ENCODE data around the gene PLPP3.

PLPP3 gene

DNA sequence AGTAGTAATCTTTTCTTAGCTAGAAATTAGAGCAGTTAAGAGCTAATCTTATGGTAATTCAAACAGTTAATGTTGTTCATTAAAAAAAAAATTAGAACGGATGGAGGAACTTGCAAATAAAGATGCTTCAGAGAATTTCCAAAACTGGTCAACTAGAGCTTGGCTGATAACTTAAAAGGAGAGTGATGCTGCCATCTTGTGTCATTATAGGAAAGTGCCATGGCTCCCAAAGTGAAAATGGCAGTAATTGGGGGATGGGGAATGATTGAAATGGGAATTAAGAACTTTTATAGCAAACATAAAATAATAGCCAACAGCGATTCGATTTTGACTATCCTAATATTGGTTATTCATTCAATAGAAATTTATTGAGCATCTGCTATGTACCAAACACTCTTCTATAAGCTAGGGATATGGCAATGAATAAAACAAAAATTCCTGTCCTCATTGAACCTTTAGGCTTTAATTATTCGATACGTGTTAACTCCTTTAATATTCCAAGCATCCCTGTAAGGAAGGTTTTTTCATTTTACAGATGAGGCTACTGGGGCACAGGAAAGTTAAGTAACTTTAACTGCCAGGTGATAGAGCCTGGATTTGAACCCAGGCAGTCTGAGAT is 5.7 kb upstream of the PLPP3 start:
- Mint-ChIP-seq H3K36me3 (ENCODE audit: low read depth) (no peaks in the 10 kb centered on the region), H3K9me3 (no peaks in the 10 kb centered on the region), H3K4me1 (ENCODE audit: low read depth) (no peaks in the 10 kb centered on the region), H3K4me3 (no peak overlapping the region), H3K27ac (no peak overlapping the region), H3K27me3 (ENCODE audit: low read depth) (peaks cover 12% of the 10 kb centered on the region)

DNA sequence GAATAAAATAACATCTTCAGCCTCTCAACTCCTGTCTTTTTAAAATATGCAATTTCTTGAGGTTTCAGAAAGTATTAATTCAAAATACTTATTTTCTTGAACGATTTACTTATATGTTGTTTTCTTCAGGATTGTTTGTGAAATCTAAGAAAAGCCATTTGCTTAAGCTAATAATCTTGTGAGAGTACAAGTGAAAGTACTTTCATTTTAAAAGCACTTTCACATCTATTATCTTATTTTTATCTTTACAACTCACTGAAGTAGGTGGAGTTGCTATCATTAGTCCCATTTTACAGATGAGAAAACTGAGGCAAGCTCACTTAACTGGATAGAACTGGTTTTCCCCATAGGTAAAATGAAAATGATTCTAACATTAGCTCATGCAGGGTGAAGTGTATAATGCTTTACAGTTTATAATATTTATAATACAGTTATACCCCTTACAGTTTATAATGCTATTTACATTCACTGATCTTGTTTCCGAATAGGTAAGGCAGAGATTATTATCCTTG is 4.7 kb upstream of the PLPP3 start:
- H3K4me1 Mint-ChIP-seq (ENCODE audit: low read depth), result no peaks in the 10 kb centered on the region
- no peak overlapping the region for H3K27ac Mint-ChIP-seq
- H3K9me3 Mint-ChIP-seq, result no peaks in the 10 kb centered on the region
- H3K36me3 Mint-ChIP-seq (ENCODE audit: low read depth), result no peaks in the 10 kb centered on the region
- H3K4me3 Mint-ChIP-seq, result no peak overlapping the region
- peaks cover 22% of the 10 kb centered on the region for H3K27me3 Mint-ChIP-seq (ENCODE audit: low read depth)

GRCh38 chr1:56580771-56581170 is 1.4 kb upstream of the PLPP3 start:
- Mint-ChIP-seq H3K27me3 (ENCODE audit: low read depth) (peaks cover 45% of the 10 kb centered on the region), H3K36me3 (ENCODE audit: low read depth) (no peaks in the 10 kb centered on the region), H3K27ac (no peak overlapping the region), H3K4me3 (no peak overlapping the region), H3K9me3 (no peaks in the 10 kb centered on the region), H3K4me1 (ENCODE audit: low read depth) (no peaks in the 10 kb centered on the region)

DNA sequence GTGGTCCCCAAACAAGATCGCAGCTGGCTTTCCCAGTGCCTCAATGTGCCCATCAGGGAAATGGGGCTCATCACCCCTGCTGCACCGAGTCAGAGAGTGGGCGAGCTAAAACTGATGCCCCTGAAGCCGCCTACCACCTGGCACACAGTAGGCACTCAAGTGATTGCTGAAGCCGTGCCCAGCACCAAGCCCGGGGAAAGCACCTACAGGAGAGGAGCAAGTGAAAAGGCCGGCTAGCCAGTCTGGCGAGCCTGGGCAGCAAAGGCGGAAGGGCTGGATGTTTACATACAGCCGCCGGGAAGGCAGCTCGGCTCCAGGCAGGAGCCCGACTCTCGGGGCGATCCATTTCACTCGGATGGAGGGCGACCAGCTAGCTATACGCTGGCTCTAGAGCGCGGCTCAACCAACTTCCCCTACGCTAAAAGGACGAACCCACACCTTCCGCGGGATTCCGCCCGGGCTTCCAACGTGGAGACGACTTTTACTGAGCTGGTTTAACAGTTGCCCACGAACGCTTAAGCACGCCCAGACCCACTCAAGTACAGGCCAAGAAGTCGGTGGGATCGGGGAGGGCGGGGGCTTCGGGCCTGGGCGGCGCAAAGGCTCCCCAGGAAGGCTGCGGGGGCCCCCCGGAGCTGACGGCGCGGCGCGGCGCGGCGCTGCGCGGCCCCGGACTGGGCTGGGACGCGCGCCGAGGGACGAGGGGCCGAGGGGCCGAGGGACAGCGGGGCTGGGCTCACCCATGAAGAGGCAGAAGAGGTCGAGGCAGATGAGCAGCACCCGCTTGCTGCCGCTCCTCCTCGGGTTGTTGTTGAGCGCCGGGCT is 1.0 kb downstream of the PLPP3 start:
- Mint-ChIP-seq H3K27me3 (ENCODE audit: low read depth) (peaks cover 45% of the 10 kb centered on the region), H3K36me3 (ENCODE audit: low read depth) (no peaks in the 10 kb centered on the region), H3K9me3 (no peaks in the 10 kb centered on the region), H3K4me3 (peak overlapping the region; percentile 43), H3K4me1 (ENCODE audit: low read depth) (no peaks in the 10 kb centered on the region), H3K27ac (no peak overlapping the region)

DNA sequence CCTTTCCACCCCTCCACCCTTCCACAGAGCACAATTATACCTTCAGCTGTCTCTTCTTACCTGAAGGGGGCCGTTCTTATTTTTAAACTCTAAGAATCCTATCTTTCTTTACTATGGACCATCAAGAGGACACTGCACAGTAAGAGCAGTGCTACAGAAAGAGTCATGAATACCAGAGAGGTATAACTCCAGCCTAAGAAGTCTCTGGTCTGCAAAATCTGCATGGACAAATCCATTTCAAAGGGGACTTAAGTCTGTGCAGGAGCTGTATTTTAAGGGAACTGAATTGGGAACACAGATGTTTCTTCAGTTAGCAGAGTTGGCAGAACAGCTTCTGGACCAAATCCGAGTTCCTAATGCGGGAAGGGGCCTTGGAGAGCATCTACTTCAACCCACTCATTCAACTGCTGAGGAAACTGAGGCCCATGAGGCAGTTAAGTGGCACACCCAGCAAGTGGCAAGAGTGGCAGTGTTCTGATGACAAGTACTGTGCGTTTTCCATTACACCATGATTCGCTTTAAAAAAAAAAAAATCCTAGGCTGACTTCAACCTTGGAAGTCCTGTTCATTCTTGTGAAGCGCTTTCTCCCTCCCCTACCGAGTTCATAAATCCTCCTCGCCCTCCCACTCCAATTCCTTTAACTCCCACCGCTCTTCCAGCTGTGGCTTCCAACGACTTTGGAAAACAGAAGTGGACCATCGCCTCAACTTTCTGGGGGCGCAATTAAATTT is 1.8 kb downstream of the PLPP3 start:
- Mint-ChIP-seq H3K4me3 (no peak overlapping the region), H3K36me3 (ENCODE audit: low read depth) (no peaks in the 10 kb centered on the region), H3K9me3 (no peaks in the 10 kb centered on the region), H3K27me3 (ENCODE audit: low read depth) (peaks cover 45% of the 10 kb centered on the region), H3K27ac (no peak overlapping the region), H3K4me1 (ENCODE audit: low read depth) (no peaks in the 10 kb centered on the region)

DNA sequence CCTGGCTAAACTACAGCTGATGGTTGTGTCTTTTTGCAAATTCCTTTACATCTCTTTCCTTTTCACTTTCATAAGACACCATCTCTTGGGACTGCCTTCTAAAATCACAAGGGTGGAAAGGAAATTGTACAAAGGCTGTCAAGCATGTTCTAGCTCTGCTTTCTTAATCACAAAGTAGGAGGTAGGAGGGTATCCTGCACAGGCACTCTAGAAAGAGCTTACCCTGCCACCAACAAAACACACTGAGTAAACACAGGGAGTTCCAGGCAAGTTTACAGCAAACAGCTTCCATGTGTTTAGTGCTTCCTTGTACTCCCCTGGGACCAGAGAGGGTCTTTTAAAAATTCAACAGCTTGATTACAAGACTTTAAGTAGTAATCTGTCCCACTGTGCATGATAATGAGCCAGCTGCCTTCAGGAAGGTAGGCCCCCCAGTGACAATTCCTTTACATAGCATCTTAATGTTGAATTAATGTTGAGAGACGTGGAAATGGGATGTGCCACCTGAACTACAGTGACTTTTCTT is 2.4 kb downstream of the PLPP3 start:
- H3K4me1 Mint-ChIP-seq (ENCODE audit: low read depth), result no peaks in the 10 kb centered on the region
- no peaks in the 10 kb centered on the region for H3K9me3 Mint-ChIP-seq
- peaks cover 45% of the 10 kb centered on the region for H3K27me3 Mint-ChIP-seq (ENCODE audit: low read depth)
- no peak overlapping the region for H3K27ac Mint-ChIP-seq
- H3K4me3 Mint-ChIP-seq, result no peak overlapping the region
- H3K36me3 Mint-ChIP-seq (ENCODE audit: low read depth), result no peaks in the 10 kb centered on the region

DNA sequence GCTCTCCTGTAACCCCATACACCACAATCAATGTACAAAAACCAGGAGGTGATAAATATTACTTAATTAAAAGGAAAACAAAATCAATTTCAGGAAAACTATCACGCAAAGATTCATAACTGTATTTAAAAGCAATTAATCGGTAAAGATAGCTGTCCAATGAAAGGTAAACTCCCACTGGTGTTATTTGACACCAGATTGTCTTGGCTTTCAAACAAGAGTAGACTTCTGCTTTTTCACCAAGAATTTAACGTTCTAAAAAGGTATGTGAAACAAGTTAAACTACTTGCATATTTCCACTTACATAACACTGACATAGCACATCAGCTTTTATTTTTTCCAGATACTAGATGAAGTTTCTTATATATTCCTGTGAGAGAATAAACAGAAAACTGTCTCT is 3.5 kb downstream of the PLPP3 start:
- Mint-ChIP-seq H3K27me3 (ENCODE audit: low read depth) (peaks cover 41% of the 10 kb centered on the region), H3K9me3 (no peaks in the 10 kb centered on the region), H3K4me3 (no peak overlapping the region), H3K4me1 (ENCODE audit: low read depth) (no peaks in the 10 kb centered on the region), H3K36me3 (ENCODE audit: low read depth) (no peaks in the 10 kb centered on the region), H3K27ac (no peak overlapping the region)

- Mint-ChIP-seq H3K9me3 (no peaks in the 10 kb centered on the region), H3K4me1 (ENCODE audit: low read depth) (no peaks in the 10 kb centered on the region), H3K36me3 (ENCODE audit: low read depth) (no peaks in the 10 kb centered on the region), H3K27me3 (ENCODE audit: low read depth) (peaks cover 31% of the 10 kb centered on the region), H3K4me3 (no peak overlapping the region), H3K27ac (no peak overlapping the region)
These were observed 4.6 kb downstream of the PLPP3 start for GRCh38 chr1:56574794-56575193.

GRCh38 chr1:56573311-56573710 is 6.1 kb downstream of the PLPP3 start:
- H3K9me3 Mint-ChIP-seq, result no peaks in the 10 kb centered on the region
- H3K27ac Mint-ChIP-seq, result no peak overlapping the region
- no peaks in the 10 kb centered on the region for H3K4me1 Mint-ChIP-seq (ENCODE audit: low read depth)
- no peaks in the 10 kb centered on the region for H3K36me3 Mint-ChIP-seq (ENCODE audit: low read depth)
- peaks cover 23% of the 10 kb centered on the region for H3K27me3 Mint-ChIP-seq (ENCODE audit: low read depth)
- H3K4me3 Mint-ChIP-seq, result no peak overlapping the region

- H3K4me1 Mint-ChIP-seq (ENCODE audit: low read depth), result no peaks in the 10 kb centered on the region
- no peak overlapping the region for H3K4me3 Mint-ChIP-seq
- H3K27me3 Mint-ChIP-seq (ENCODE audit: low read depth), result peaks cover 15% of the 10 kb centered on the region
These were observed 6.9 kb downstream of the PLPP3 start for GRCh38 chr1:56572334-56573050.

DNA sequence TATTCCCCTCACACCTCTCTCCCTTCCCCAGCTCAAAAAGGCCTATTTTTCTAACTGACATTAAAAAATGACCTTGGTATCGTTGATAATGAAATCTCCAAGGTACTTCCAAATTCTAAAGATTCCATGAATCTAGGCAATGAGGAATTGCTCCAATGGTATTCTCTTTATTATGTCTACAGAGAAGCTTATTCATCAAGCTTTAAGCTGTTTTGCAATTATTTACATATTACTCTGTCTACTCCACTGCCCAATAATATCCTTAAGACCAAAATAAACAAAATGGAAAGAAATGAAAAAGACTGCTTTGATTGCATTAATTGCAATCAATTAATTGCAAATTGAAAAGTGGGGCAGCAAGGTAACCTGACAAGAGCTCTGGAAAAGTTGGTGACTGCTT is 7.9 kb downstream of the PLPP3 start:
- H3K27ac Mint-ChIP-seq, result no peak overlapping the region
- H3K9me3 Mint-ChIP-seq, result no peaks in the 10 kb centered on the region
- H3K27me3 Mint-ChIP-seq (ENCODE audit: low read depth), result peaks cover 5% of the 10 kb centered on the region
- no peaks in the 10 kb centered on the region for H3K36me3 Mint-ChIP-seq (ENCODE audit: low read depth)
- H3K4me3 Mint-ChIP-seq, result no peak overlapping the region
- no peaks in the 10 kb centered on the region for H3K4me1 Mint-ChIP-seq (ENCODE audit: low read depth)

More at GRCh38 chr1:56572334-56573050, 6.9 kb downstream of the PLPP3 start:
- no peaks in the 10 kb centered on the region for H3K36me3 Mint-ChIP-seq (ENCODE audit: low read depth)
- no peaks in the 10 kb centered on the region for H3K9me3 Mint-ChIP-seq
- no peak overlapping the region for H3K27ac Mint-ChIP-seq

DNA sequence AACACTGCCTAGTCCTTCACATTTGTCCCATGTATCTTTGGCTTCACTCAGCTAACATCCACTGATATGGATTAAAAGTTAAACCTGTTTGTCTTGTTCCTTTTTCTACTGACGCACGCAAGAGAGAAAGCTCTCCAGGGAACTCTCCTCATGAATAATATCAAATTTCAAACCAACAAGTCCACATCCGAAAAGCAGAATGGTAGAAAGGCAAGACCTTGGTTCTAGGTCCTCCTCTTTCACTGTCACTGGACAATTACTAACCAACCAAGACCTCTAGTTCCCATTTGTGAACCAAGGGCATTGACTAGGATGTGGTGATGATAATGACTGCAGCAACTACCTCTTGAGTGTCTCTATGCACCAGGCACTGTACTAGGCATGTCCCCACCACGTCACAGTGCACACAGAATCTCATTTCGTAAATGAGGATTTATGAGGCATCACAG is 8.4 kb downstream of the PLPP3 start:
- Mint-ChIP-seq H3K27me3 (ENCODE audit: low read depth) (peaks cover 3% of the 10 kb centered on the region), H3K27ac (no peak overlapping the region), H3K36me3 (ENCODE audit: low read depth) (no peaks in the 10 kb centered on the region), H3K4me3 (no peak overlapping the region), H3K9me3 (no peaks in the 10 kb centered on the region), H3K4me1 (ENCODE audit: low read depth) (no peaks in the 10 kb centered on the region)

DNA sequence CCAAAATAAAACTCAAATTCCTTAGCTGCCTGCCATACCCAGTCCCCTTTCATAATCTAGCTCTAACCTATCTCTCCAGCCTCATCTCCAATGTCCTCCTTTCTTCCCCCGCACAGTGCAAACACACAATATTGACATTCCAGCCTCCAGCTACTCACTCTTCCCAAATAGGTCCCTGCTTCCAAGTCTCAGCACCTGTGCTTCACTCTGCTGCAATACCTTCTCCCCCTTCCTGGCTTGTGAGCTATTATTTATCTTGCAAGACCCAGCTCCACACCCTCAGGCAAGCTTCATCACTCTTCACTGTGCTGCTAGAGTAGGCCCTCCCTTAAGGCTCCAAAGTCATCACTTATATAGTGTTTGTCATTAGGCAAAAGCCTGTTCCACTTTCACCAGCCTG is 9.7 kb downstream of the PLPP3 start:
- Mint-ChIP-seq H3K4me3 (no peak overlapping the region), H3K9me3 (no peaks in the 10 kb centered on the region), H3K27ac (no peak overlapping the region), H3K27me3 (ENCODE audit: low read depth) (peaks cover 3% of the 10 kb centered on the region), H3K4me1 (ENCODE audit: low read depth) (no peaks in the 10 kb centered on the region), H3K36me3 (ENCODE audit: low read depth) (no peaks in the 10 kb centered on the region)

- Mint-ChIP-seq H3K4me1 (ENCODE audit: low read depth) (no peaks in the 10 kb centered on the region), H3K27me3 (ENCODE audit: low read depth) (peaks cover 3% of the 10 kb centered on the region), H3K4me3 (no peak overlapping the region), H3K9me3 (no peaks in the 10 kb centered on the region), H3K27ac (no peak overlapping the region), H3K36me3 (ENCODE audit: low read depth) (no peaks in the 10 kb centered on the region)
These were observed 12.4 kb downstream of the PLPP3 start for GRCh38 chr1:56566994-56567393.
